SK-N-MC (cell line): ENCODE results near the gene SAMD15.

Source experiments
- EZH2 ChIP-seq: fragments of 200-600 bp; sonication (generic); IDR thresholded peaks from one replicate; pipeline ENCODE4 v1.6.1; 2017; ENCODE audit warnings: antibody characterized with exemption
- FOXP2 ChIP-seq: optimal IDR thresholded peaks from 2 replicates; pipeline ENCODE3; 2011; ENCODE audit warnings: mild to moderate bottlenecking, moderate library complexity; ENCODE audit not compliant: insufficient read depth; ENCODE audit errors: extremely low read length, control extremely low read depth
- POLR2AphosphoS5 ChIP-seq: IDR thresholded peaks from 2 replicates; pipeline ENCODE4 v1.6.1; 2012; ENCODE audit warnings: mild to moderate bottlenecking, low read depth, low read length, borderline replicate concordance

DNA sequence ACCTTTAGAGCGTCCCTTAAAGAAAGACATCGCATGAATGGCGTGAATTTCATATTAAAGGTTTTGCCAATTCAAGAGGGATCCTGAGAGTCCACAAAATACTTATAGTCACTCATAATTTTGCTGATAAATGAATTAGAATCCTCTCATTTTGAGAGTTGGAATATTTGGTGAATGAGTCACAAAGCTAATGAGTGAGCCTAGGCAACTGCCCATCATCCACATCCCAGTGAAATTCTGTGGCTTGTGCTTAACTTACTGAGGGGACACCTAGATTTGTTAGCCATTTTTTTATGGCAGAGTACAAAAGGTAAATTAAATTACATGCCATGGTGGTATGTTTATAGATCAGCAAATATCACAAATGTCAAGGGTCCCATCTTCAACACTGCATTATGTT is 58.9 kb downstream of the SAMD15 start:
- TF ChIP-seq EZH2 (no peak), POLR2AphosphoS5 (no peak), FOXP2 (no peak)
